ENCODE measurements around the gene ENTPD1. TPM values are rescaled to one million over a fixed set of nuclear protein-coding genes. Genes with fewer than 3 reads are reported as not detected.

ENTPD1 gene
- total RNA-seq, 1 donor from 2014 or later: 0.95 TPM

DNA sequence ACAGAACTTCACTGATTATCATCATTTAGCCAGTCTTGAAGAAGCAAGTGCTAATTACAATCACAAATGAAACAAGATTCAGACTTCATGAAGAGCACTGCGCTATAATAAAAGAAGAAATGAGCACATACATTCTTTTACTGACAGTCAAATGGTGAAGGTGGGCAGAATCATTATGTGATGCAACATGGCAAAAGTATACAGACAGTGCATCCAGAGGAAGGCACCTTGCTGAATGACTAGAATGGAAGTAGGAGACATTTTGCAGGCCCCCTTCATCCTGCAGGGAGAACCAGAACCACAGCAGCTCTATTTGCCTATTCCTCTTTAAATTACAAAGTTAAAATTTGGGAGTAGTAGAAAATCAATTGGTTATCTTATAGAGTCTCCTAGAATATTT is 120.8 kb downstream of the ENTPD1 start:
- peaks cover 28% of the 10 kb centered on the region for H3K36me3 Mint-ChIP-seq (ENCODE audit: low read depth, unreplicated experiment)
- Histone ChIP-seq H3K4me2 (ENCODE audit: low read length) (no peak overlapping the region), H3K27ac (ENCODE audit: low read depth, low read length) (no peak overlapping the region), H4K20me1 (ENCODE audit: insufficient read depth, low read length) (no peaks in the 10 kb centered on the region), H3K27me3 (ENCODE audit: insufficient read depth, low read length) (no peaks in the 10 kb centered on the region), H3K9ac (ENCODE audit: low read length) (no peak overlapping the region), H3K4me1 (ENCODE audit: insufficient read depth, low read length) (no peaks in the 10 kb centered on the region), H3K9me3 (ENCODE audit: insufficient read depth, low read depth, low read length) (no peaks in the 10 kb centered on the region), H3K4me3 (ENCODE audit: insufficient read depth, low read depth, low read length) (no peak overlapping the region), H3K36me3 (ENCODE audit: insufficient read depth, low read length) (peaks cover 4% of the 10 kb centered on the region), H3K79me2 (ENCODE audit: insufficient read depth, low read length) (no peaks in the 10 kb centered on the region), H2AFZ (ENCODE audit: low read depth, low read length) (no peak overlapping the region)
- peaks cover 3% of the 10 kb centered on the region for H3K9me3 Mint-ChIP-seq (ENCODE audit: unreplicated experiment)
- no peaks in the 10 kb centered on the region for H3K27me3 Mint-ChIP-seq (ENCODE audit: low read depth, unreplicated experiment)
- H3K27ac Mint-ChIP-seq (ENCODE audit: unreplicated experiment): no peak overlapping the region
- DNase-seq (ENCODE audit: low read depth): no peak
- H3K4me3 Mint-ChIP-seq (ENCODE audit: unreplicated experiment): no peak overlapping the region
- no peak for FAIRE-seq
- TF ChIP-seq, protein P1, sequence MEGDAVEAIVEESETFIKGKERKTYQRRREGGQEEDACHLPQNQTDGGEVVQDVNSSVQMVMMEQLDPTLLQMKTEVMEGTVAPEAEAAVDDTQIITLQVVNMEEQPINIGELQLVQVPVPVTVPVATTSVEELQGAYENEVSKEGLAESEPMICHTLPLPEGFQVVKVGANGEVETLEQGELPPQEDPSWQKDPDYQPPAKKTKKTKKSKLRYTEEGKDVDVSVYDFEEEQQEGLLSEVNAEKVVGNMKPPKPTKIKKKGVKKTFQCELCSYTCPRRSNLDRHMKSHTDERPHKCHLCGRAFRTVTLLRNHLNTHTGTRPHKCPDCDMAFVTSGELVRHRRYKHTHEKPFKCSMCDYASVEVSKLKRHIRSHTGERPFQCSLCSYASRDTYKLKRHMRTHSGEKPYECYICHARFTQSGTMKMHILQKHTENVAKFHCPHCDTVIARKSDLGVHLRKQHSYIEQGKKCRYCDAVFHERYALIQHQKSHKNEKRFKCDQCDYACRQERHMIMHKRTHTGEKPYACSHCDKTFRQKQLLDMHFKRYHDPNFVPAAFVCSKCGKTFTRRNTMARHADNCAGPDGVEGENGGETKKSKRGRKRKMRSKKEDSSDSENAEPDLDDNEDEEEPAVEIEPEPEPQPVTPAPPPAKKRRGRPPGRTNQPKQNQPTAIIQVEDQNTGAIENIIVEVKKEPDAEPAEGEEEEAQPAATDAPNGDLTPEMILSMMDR (IDR thresholded peaks at IDR 0.05; ENCODE audit: insufficient read depth, low read depth, low read length): no peak
- no peak for TF ChIP-seq EZH2 (IDR thresholded peaks at IDR 0.05; ENCODE audit: insufficient read depth, low read length)
- no peaks in the 10 kb centered on the region for H3K4me1 Mint-ChIP-seq (ENCODE audit: low read depth, unreplicated experiment)

DNA sequence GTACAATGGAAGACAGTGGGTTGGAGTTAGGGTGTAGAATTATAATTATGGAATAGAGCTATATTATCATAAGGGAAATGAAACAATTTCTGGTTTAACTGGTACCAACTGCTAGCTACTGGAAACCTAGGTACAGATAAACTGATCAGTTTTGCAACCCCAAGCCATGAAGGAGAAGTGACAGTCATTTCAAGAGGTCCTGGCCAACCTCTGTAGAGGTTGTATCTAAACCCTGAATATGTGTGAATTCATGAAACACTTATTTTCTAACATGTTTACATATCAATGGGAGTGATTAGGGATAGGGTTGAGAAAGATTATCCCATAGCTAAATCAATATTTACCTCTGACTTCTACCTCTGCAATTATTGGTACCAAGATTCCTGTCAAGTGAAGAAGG is 121.9 kb downstream of the ENTPD1 start:
- DNase-seq (ENCODE audit: low read depth) (no peak), FAIRE-seq (no peak)
- Histone ChIP-seq H3K9ac (ENCODE audit: low read length) (no peak overlapping the region), H3K9me3 (ENCODE audit: insufficient read depth, low read depth, low read length) (no peaks in the 10 kb centered on the region), H3K79me2 (ENCODE audit: insufficient read depth, low read length) (no peaks in the 10 kb centered on the region), H3K4me2 (ENCODE audit: low read length) (no peak overlapping the region), H2AFZ (ENCODE audit: low read depth, low read length) (no peak overlapping the region), H3K4me3 (ENCODE audit: insufficient read depth, low read depth, low read length) (no peak overlapping the region), H3K4me1 (ENCODE audit: insufficient read depth, low read length) (no peaks in the 10 kb centered on the region), H3K27me3 (ENCODE audit: insufficient read depth, low read length) (no peaks in the 10 kb centered on the region), H3K27ac (ENCODE audit: low read depth, low read length) (no peak overlapping the region), H4K20me1 (ENCODE audit: insufficient read depth, low read length) (no peaks in the 10 kb centered on the region), H3K36me3 (ENCODE audit: insufficient read depth, low read length) (no peaks in the 10 kb centered on the region)
- H3K27me3 Mint-ChIP-seq (ENCODE audit: low read depth, unreplicated experiment): no peaks in the 10 kb centered on the region
- H3K4me3 Mint-ChIP-seq (ENCODE audit: unreplicated experiment): no peak overlapping the region
- H3K27ac Mint-ChIP-seq (ENCODE audit: unreplicated experiment): no peak overlapping the region
- no peaks in the 10 kb centered on the region for H3K4me1 Mint-ChIP-seq (ENCODE audit: low read depth, unreplicated experiment)
- H3K9me3 Mint-ChIP-seq (ENCODE audit: unreplicated experiment): peaks cover 5% of the 10 kb centered on the region
- no peak for TF ChIP-seq EZH2 (IDR thresholded peaks at IDR 0.05; ENCODE audit: insufficient read depth, low read length)
- H3K36me3 Mint-ChIP-seq (ENCODE audit: low read depth, unreplicated experiment): peaks cover 26% of the 10 kb centered on the region

DNA sequence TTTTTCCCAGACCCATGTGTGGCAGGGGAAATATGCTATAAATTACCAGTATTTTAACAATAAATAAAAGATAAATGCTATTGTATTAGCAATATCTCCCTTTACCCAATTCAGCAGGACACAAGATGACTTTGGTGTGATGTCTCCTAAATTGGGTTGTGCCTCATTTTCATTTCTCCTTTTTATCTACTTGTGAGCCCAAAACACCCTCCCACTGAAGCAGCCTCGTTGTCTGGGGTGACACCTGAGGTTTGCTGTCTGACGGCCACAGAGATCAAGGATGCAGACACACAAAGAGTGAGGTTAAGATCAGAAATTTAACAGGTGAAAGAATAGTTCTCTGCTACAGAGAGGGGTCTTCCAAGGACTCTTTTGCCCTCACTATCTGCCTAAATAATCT is 124.7 kb downstream of the ENTPD1 start:
- H3K27ac ChIP-seq (ENCODE audit: low read depth, low read length): no peak overlapping the region
- no peak overlapping the region for H2AFZ ChIP-seq (ENCODE audit: low read depth, low read length)
- FAIRE-seq: no peak
- Mint-ChIP-seq H3K27me3 (ENCODE audit: low read depth, unreplicated experiment) (no peaks in the 10 kb centered on the region), H3K27ac (ENCODE audit: unreplicated experiment) (no peak overlapping the region), H3K4me1 (ENCODE audit: low read depth, unreplicated experiment) (no peaks in the 10 kb centered on the region), H3K4me3 (ENCODE audit: unreplicated experiment) (no peak overlapping the region), H3K9me3 (ENCODE audit: unreplicated experiment) (peaks cover 3% of the 10 kb centered on the region), H3K36me3 (ENCODE audit: low read depth, unreplicated experiment) (peaks cover 3% of the 10 kb centered on the region)
- TF ChIP-seq, protein P1 (IDR thresholded peaks at IDR 0.05; ENCODE audit: insufficient read depth, low read depth, low read length): no peak
- TF ChIP-seq EZH2 (IDR thresholded peaks at IDR 0.05; ENCODE audit: insufficient read depth, low read length): no peak
- DNase-seq (ENCODE audit: low read depth): no peak
- H3K9ac ChIP-seq (ENCODE audit: low read length): no peak overlapping the region
- H3K36me3 ChIP-seq (ENCODE audit: insufficient read depth, low read length): no peaks in the 10 kb centered on the region
- H3K4me3 ChIP-seq (ENCODE audit: insufficient read depth, low read depth, low read length): no peak overlapping the region
- H3K4me1 ChIP-seq (ENCODE audit: insufficient read depth, low read length): no peaks in the 10 kb centered on the region
- H3K9me3 ChIP-seq (ENCODE audit: insufficient read depth, low read depth, low read length): no peaks in the 10 kb centered on the region
- no peaks in the 10 kb centered on the region for H3K79me2 ChIP-seq (ENCODE audit: insufficient read depth, low read length)
- H3K27me3 ChIP-seq (ENCODE audit: insufficient read depth, low read length): no peaks in the 10 kb centered on the region
- no peak overlapping the region for H3K4me2 ChIP-seq (ENCODE audit: low read length)
- H4K20me1 ChIP-seq (ENCODE audit: insufficient read depth, low read length): no peaks in the 10 kb centered on the region
